ENCODE measurements around the gene JUP. TPM values are rescaled to one million over a fixed set of nuclear protein-coding genes. Genes with fewer than 3 reads are reported as not detected.
"Not testable (repeated sequence)": the region's sequence is repeated elsewhere in the genome, so short reads cannot be mapped to it uniquely, and the experiment has no call there.

Gene JUP
- polyA plus RNA-seq, 1 donor = 163 TPM

DNA sequence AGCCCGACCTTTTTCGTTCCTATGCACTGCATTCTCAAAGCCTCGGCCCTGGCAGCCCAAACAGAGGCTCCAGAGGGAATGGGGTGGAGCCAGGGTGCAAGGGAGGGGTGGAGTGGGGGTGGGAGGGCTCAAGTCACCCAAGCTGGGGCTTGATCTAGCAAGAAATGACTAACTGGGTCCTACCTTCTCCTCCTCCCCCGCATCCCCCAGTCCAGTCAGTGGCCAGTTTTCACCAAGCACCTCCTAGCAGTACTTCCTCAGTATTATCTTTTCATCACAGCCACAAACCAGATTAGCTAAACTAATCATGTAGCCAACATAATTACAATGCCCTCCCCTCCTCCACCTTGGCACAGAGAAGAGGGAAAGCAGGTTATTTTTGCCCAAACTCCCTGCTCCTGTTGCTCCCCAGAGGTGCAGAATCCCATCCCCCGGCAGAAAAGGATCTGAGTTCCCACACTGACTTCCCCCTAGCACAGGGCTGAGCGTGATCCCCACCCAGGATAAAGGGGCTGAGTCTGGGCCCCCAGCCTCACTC lies 2.2 kb downstream of the JUP start:
- peak; percentile 52 for DNase-seq

DNA sequence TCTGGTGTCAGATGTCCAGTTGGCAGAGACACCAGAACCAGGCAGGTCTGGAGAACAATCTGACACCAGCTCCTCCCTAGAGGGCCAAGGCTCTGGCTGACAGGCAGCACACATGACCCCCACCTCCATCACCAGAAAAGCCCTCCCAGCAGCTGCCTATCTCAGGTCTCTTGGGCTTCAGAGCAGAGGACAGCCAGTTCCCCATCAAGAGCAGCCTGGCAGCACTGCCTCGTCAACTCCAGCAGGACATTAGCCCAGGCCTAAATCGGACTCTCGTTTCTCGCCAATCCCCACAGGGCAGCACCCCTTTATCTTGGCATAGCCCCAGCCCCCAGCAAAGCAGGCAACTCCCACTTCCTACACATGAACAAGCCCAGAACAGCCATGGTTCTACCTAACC lies 4.4 kb downstream of the JUP start:
- no peak for DNase-seq

DNA sequence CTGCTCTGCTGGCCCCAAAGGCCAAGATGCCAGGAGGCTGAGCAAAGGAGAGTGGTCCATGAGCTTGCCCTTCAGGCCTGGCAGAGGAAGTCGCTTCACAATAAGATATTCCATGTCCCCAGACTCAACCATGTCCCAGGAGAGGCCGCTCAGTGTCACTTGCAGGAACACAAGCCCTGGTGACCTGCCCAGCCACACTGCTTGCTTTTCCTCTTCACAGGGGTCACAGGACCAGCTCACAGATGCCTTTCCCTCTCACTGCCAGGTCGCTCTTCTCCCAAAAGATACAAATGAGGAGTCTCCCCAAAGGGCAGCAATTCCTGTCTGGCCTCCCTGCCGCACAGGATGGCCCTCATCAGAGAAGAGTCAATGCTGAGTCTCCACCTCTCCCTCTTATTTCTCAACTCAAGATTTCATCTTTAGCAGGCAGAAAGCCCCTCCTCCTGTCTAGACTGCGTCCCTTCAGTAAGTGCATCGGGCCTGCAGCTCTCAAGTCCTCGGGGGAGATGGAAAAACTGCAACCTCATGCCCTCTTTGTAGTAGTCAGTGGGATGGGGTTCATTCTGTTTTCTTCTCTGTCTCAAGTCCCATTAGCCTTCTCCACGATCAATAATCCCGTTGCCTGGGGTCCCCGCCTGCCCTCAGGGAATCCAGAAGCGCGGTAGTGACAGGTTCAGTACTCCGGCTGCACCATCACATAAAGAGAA lies 5.0 kb downstream of the JUP start:
- DNase-seq = no peak

DNA sequence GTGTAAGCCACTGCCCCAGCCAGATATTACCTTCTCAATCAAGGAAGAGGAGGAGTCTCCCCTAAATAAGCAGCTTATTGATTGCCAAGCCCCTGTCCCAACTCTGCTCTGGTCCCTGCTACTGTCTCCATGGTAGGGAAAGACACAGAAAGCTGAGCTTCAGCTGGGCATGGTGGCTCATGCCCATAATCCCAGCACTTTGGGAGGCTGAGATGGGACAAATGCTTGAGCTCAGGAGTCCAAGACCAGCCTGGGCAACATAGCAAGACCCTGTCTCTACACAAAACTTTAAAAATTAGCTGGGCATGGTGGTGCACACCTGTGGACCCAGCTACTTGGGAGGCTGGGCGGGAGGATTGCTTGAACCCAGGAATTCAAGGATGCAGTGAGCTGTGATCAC lies 6.6 kb downstream of the JUP start:
- DNase-seq = no peak

DNA sequence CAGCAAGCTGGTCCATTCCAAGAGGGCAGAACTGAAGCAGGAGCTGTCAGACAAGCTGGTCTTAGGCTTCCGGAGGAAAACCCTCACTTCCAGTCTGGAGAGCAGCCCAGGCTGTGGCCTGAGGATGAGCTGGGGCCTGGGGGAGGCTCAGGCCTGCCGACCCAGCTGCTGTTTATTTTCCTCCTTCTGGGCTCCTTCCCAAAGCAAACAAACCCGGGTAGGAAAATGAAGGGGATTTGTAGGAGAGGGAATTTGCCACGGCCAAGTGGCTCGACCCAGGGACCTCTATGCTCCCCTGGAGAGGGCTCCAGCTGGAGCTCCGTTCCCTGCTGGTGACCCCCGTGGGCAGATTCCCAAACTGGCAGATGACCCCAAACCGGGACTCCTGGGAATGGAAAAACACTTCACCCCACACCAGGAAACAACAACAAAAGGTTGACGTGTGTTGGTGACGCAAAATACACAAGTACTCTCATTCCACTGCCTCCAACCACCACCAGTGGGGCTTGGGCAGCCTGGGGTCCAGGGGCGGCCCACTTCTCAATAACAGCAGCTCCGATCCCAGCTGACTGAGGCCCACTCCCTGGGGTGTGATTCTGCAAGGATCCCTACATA lies 8.8 kb downstream of the JUP start:
- peak; percentile 70 for DNase-seq

DNA sequence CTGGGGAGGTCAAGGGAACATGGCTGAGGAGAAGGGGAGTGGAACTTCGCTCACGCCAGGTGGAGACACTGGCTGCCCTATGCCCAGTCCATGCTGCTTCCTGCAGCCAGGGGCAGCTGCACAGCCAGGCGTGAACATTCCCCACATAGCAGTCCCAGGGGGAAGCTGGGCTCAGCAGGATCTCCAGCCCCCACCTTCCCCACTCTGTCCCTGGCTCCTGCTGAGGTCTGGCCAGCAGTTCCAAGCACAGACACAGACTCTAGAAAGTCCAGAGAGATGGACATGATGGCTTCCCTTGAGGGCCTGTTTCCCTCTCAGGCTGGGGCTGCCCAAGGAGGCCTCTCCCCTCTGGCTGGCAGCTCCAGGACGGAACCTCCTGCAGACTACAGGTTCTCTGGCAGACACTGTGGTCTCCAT lies 9.3 kb downstream of the JUP start:
- peak; percentile 43 for DNase-seq

GRCh38 chr17:41776262-41776900 lies 10.1 kb downstream of the JUP start:
- not testable (repeated sequence) for DNase-seq

GRCh38 chr17:41775394-41776226 lies 10.9 kb downstream of the JUP start:
- DNase-seq = no peak

DNA sequence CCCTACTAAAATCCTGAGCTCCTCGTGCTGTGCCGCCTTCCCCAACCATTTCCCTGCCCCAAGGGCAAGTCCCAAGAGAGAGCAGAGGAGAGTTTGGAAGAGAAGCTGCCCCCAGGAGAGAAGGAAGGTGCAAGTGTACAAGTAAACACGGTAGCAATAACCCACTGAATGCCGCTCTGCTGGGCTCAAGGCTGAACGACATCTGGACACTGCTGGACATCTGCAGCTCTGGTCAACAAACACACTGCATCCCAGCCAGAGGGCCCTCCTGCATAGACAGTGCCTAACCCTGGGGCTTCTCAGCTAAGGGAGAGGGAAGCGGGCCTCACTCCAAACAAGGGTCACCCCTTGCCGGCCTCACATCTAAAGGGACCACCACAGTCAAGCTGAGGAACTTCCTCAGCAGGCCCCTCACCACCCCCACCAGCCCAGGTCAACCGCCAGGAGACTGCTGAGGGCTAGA lies 12.7 kb downstream of the JUP start:
- DNase-seq = no peak

- peak; percentile 63 for DNase-seq
Observed at GRCh38 chr17:41773190-41773588, 13.3 kb downstream of the JUP start.

DNA sequence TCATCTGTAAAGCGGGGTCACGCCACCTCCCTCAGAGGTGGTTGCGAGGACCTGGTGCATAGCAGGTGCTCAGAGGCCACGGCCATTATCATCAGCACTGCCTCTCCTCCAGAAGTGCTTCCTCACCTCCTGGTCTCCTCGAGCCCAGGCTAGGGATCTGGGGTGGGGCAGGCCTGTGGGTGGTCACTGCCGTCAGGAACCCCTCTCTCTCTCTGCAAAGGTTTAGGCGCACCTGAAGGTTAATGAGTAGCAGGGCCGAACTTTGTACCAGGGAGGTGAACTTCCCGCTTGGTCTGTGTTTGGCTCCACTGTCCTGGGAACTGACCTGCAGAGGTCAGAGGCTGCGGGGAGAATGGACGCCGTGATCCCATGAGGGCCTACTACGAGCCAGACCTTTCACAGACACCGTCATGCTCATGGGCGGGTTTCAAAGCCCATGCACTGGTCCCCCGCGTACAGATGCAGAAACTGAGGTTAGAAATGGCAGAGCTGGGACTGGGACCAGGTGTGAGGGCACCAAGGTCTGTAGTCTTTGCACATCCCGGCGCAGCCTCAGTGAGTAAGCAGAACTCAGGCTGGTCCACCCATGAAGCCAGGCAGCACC lies 13.8 kb downstream of the JUP start:
- DNase-seq = no peak

DNA sequence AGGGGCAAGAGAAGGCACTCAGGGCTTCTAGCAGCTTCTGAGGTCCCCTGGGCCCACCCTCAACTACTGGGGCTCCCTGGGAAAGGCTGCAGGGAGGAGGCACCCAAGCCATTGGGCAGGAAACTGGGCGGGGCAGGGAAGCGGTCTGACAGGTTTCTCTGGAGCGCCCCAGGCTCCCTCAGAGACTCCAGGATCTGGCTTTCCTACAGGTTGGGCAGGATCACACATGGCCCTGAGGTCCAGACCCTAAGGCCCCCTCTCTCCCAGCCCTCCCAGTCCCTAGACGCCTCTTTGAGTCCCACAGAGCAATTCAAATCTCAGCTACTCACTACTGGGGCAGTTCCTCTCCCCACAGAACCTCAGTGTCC lies 14.3 kb downstream of the JUP start:
- DNase-seq = peak; percentile 55

DNA sequence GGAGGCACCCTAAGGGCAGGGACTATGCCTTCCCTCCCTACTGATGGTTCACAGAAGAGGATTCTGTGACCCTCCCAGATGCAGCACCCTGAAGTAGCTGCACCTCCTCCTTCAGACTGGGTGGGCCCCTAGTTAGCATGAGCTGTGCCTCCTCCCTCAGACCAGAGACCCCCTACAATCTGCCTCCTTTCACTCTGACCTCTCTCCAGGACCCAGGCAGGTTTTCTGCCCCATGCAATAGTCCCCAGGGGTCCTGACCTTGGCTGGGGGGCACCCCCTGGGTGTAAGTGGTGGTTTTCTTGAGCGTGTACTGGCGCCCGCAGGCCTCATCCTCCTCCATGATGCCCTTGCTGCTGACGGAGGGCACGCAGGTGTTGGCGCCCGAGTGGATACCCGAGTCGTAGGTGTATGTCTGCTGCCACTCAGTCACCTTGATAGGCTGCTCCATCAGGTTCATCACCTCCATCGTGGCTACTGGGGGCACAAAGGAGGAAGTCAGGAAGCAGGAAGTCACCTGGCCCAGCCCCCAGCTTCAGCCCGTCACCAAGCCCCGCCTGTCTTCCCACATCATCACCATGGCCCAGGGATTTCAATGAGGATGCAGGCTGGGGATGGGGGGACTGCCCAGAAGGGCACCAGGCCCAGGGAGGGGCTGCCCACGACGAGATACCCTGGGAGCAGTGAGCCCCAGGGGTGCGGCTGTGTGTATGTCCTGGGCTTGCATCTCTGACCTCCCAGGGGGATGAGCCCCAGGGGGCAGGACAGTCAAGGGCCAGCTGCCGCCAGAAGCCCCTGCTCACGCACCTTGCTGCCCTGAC lies 14.9 kb downstream of the JUP start:
- DNase-seq = no peak

DNA sequence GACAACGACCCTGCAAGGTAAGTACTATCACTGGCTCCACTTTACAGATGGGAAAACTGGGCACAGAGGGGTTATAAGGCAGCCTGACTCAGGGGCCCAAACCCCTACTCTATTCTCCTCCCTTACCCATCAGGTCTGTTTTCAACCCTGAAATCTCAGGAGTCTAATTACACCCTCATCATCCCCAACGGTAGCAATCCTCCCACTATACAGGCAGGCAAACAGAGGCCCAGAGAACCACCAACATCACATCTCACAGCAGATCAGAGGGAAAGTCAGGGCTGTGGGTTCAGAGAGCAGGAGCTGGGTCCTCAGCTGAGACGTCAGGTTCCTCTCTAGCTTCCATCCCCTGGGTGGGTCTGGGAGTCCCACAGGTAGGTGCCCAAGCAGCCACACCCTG lies 16.5 kb downstream of the JUP start:
- DNase-seq = no peak

- no peak for DNase-seq
Observed at GRCh38 chr17:41769346-41769862, 17.1 kb downstream of the JUP start.

DNA sequence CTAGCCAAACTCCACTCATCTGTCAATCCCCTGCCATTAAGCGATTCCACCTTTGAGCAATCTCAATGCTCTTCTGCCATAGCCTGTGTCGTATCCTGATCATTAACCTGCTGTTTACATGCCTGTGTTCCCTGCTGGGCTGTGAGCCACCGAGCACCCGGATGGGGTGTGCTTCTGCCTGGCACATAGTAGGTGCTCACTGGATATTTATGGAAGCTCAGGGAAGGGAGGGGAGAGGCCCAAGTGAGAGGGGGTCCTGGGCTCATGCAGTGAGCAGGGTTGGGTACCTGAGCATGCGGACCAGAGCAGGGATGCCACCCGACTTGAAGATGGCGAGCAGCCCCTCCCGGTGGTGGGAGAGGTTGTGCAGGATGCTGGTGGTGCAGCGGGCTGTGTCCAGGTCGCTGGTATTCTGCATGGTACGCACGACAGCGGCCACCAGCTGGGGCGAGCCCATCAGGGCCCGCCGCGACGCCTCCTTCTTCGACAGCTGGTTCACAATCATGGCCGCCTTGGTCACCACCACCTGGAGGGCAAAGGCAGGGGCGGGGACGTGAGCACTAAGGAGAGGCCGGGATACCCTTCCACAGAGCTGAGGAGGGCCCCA lies 17.7 kb downstream of the JUP start:
- DNase-seq = no peak

GRCh38 chr17:41767324-41768042 lies 19.0 kb downstream of the JUP start:
- DNase-seq = no peak

- DNase-seq = no peak
Observed at GRCh38 chr17:41766135-41766534, 20.4 kb downstream of the JUP start.

DNA sequence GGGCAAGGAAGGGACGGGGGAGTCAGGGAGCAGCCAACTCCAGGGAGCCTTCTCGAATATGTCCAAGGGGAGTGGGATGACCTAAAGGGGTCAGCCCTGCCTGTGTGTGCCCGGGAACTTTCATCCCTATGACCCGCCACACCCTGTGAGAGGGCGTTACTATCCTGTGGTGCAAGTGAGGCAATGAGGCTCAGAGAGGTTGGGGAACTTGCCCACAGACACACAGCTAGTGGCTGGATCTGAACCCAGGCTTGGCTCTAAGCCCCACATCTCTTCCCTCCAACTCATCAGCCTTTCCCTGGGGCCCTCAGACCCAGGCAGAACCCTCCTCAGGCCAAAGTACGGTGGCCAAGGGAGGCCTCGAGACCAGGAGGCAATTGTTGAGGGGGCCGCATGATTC lies 23.2 kb downstream of the JUP start:
- no peak for DNase-seq

DNA sequence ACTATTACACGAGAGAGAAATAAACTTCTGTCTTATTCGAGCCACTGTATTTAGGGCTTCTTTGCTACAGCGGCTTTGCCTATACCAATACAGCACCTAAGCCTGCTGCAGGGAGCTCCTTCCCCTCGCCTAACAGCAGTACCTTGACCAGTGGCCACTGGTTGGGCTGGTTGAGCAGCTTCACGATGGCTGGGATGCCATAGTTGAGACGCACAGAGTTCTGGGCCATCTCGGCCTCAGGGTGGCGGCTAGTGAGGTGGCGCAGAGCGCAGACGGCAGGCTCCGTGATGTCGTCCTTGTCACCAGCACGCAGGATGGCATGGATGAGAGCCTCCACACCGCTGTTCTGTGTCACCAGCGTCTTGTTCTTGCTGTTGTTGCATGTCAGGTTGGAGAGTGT lies 23.7 kb downstream of the JUP start:
- DNase-seq = no peak

All from left kidney (tissue), 2 donors.